HCT116 (cell line): ENCODE results near the gene HSCB. TPM values are rescaled to one million over a fixed set of nuclear protein-coding genes. Genes with fewer than 3 reads are reported as not detected.

ENCODE experiments used
- ATAC-seq: fragments of 200-7000 bp; cut with Tn5 transposase; 2 replicates; pipeline ENCODE4 v1.9.1; 2020; ENCODE audit warnings: mild to moderate bottlenecking, moderate library complexity
- BruUV-seq: library from RNA; stranded (reverse); fragments of 400-500 nt; replicated peaks from 2 replicates; lab custom pipeline; 2021; lab: Mats Ljungman, UMichigan
- CTCF ChIA-PET: fragments of 300-600 bp; sonication (Branson Sonifier 250); formaldehyde crosslinking; loops from one replicate; lab custom pipeline; 2021; ENCODE audit warnings: antibody characterized with exemption; lab: Charles Lee
- POLR2A ChIA-PET: fragments of 300-600, 350-600 bp; sonication (Branson Sonifier 250); formaldehyde crosslinking; loops from one replicate; lab custom pipeline; 2021; ENCODE audit warnings: antibody characterized with exemption; lab: Charles Lee
- RAD21 ChIA-PET, 2 experiments: fragments of 300-600 bp; sonication (Branson Sonifier 250); formaldehyde crosslinking; loops; one replicate each; lab custom pipeline; 2023; ENCODE audit warnings: low total read pairs in 2 of 2; ENCODE audit not compliant: uncharacterized antibody in 2 of 2, unreplicated experiment in 2 of 2, low non-redundant PET in 1 of 2; lab: Charles Lee
- DNase-seq: peaks from one replicate; pipeline ENCODE4 v3.0.0-alpha.2; 2010; ENCODE audit warnings: low read depth, low spot score
- H2AFZ ChIP-seq: fragments of 200-600 bp; shearing (Covaris generic), sonication (generic); 2 replicates; pipeline ENCODE4 v1.6.1; 2017; ENCODE audit warnings: low read depth, mixed run types, mixed read lengths, antibody characterized with exemption, low read length; ENCODE audit not compliant: poor library complexity, severe bottlenecking
- H3K27ac ChIP-seq: 2 replicates; pipeline ENCODE4 v1.5.1; 2012; ENCODE audit warnings: low read depth, low read length
- H3K27me3 ChIP-seq: fragments of 200-600 bp; sonication (generic); 2 replicates; pipeline ENCODE4 v1.6.1; 2016; ENCODE audit warnings: mixed run types, low read length, mixed read lengths; ENCODE audit not compliant: insufficient read depth
- H3K36me3 ChIP-seq, 2 experiments: fragments of 200-500 bp in 1 of 2; fragments of 200-600 bp in 1 of 2; sonication (Bioruptor generic) in 1 of 2; sonication (generic) in 1 of 2; 2 replicates each; pipeline versions ENCODE4 v1.5.1 to v1.6.1; 2014 to 2016; ENCODE audit warnings: low read length in 2 of 2, inconsistent platforms in 1 of 2, mixed read lengths in 1 of 2, mixed run types in 1 of 2; ENCODE audit not compliant: insufficient read depth in 2 of 2, control insufficient read depth in 1 of 2
- H3K4me1 ChIP-seq, 2 experiments: fragments of 200-600 bp in 1 of 2; sonication (generic) in 1 of 2; 2 replicates each; pipeline versions ENCODE4 v1.5.1 to v1.6.1; 2012 to 2017; ENCODE audit warnings: low read length in 2 of 2, inconsistent platforms in 1 of 2, mild to moderate bottlenecking in 1 of 2, mixed read lengths in 1 of 2, mixed run types in 1 of 2, moderate library complexity in 1 of 2; ENCODE audit not compliant: insufficient read depth in 2 of 2, control insufficient read depth in 1 of 2
- H3K4me2 ChIP-seq: fragments of 200-600 bp; sonication (generic); 2 replicates; pipeline ENCODE4 v1.6.1; 2017; ENCODE audit warnings: mixed run types, low read length, mixed read lengths
- H3K4me3 ChIP-seq, 2 experiments: fragments of 200-600 bp in 1 of 2; sonication (generic) in 1 of 2; replicated peaks in 1 of 2; 2 replicates each; pipeline ENCODE4 v1.5.1; 2011 to 2016; ENCODE audit warnings: low read length in 2 of 2, control low read depth in 1 of 2, low read depth in 1 of 2, mild to moderate bottlenecking in 1 of 2, mixed read lengths in 1 of 2, mixed run types in 1 of 2
- H3K79me2 ChIP-seq: fragments of 200-600 bp; sonication (generic); 2 replicates; pipeline ENCODE4 v1.6.1; 2017; ENCODE audit warnings: mild to moderate bottlenecking, mixed run types, low read length, moderate library complexity, mixed read lengths; ENCODE audit not compliant: insufficient read depth
- H3K9ac ChIP-seq: fragments of 200-600 bp; sonication (generic); 2 replicates; pipeline ENCODE4 v1.6.1; 2016; ENCODE audit warnings: low read length, mixed read lengths
- H3K9me2 ChIP-seq: fragments of 200-600 bp; sonication (generic), shearing (Covaris generic); 2 replicates; pipeline ENCODE4 v1.6.1; 2017; ENCODE audit warnings: mixed run types, mild to moderate bottlenecking, moderate library complexity; ENCODE audit not compliant: insufficient read depth
- H3K9me3 ChIP-seq, 2 experiments: fragments of 200-500 bp in 1 of 2; fragments of 200-600 bp in 1 of 2; sonication (Bioruptor generic) in 1 of 2; sonication (generic) in 1 of 2; 2 replicates each; pipeline ENCODE4 v1.6.1; 2014 to 2017; ENCODE audit warnings: low read length in 2 of 2, mixed read lengths in 2 of 2, inconsistent platforms in 1 of 2, low read depth in 1 of 2, mild to moderate bottlenecking in 1 of 2, mixed run types in 1 of 2, moderate library complexity in 1 of 2; ENCODE audit not compliant: control insufficient read depth in 1 of 2, insufficient read depth in 1 of 2
- H4K20me1 ChIP-seq: fragments of 200-600 bp; sonication (generic), shearing (Covaris generic); 2 replicates; pipeline ENCODE4 v1.6.1; 2017; ENCODE audit warnings: mixed run types, mild to moderate bottlenecking, moderate library complexity; ENCODE audit not compliant: insufficient read depth
- CBX3 ChIP-seq: IDR thresholded peaks from 2 replicates; pipeline ENCODE4 v1.6.1; 2012; ENCODE audit warnings: low read depth
- EZH2phosphoT487 ChIP-seq: fragments of 200-600 bp; IDR thresholded peaks from 2 replicates; pipeline ENCODE4 v1.6.1; 2018; ENCODE audit warnings: antibody characterized with exemption, borderline replicate concordance
- JUND ChIP-seq: IDR thresholded peaks from 2 replicates; pipeline ENCODE4 v1.6.1; 2012
- MAX ChIP-seq: IDR thresholded peaks from 2 replicates; pipeline ENCODE4 v1.6.1; 2012
- POLR2AphosphoS5 ChIP-seq: IDR thresholded peaks from 2 replicates; pipeline ENCODE4 v1.6.1; 2011; ENCODE audit warnings: mild to moderate bottlenecking, low read depth, low read length, moderate library complexity
- RAD21 ChIP-seq: IDR thresholded peaks from 2 replicates; pipeline ENCODE4 v1.6.1; 2012; ENCODE audit warnings: low read depth, mild to moderate bottlenecking
- SIN3A ChIP-seq: IDR thresholded peaks from 2 replicates; pipeline ENCODE4 v1.6.1; 2012; ENCODE audit warnings: low read depth
- SRF ChIP-seq: IDR thresholded peaks from 2 replicates; pipeline ENCODE4 v1.6.1; 2012; ENCODE audit warnings: low read depth
- YY1 ChIP-seq: IDR thresholded peaks from 2 replicates; pipeline ENCODE4 v1.6.1; 2011; ENCODE audit warnings: low read length, low read depth, moderate library complexity, mild to moderate bottlenecking; ENCODE audit not compliant: insufficient replicate concordance; ENCODE audit errors: extremely low read depth
- ZNF274 ChIP-seq: fragments of 200-500 bp; sonication (Bioruptor generic); IDR thresholded peaks from 2 replicates; pipeline ENCODE4 v1.6.1; 2014; ENCODE audit warnings: mild to moderate bottlenecking, low read depth, low read length, inconsistent platforms
- intact Hi-C: fragments of 100-400 bp; cut with micrococcal nuclease; formaldehyde crosslinking; loops from 2 replicates; pipeline ENCODE4 v1.10.0; 2022
- total RNA-seq: library from RNA; stranded (reverse); gene quantifications from one replicate; pipeline ENCODE4 v1.2.1, GENCODE V29; 2021; ENCODE audit not compliant: unreplicated experiment

The HSCB gene
- total RNA-seq, 1 experiment from 2014 or later = 14.5 TPM

GRCh38 chr22:28768701-28769393 lies 27.0 kb downstream of the HSCB start:
- RAD21 ChIA-PET = interaction anchor here in 1 of 2 experiments (0.8 kb wide), 1 partner anchor 34 kb away, joined by 5 read pairs; no protein-coding TSS in a partner anchor
- H3K27me3 ChIP-seq = no peaks in the 10 kb centered on the region
- H2AFZ ChIP-seq = no peak overlapping the region
- no peak overlapping the region for H3K4me2 ChIP-seq
- peaks cover 0 to 3% of the 10 kb centered on the region in 2 experiments; a peak in 1 of 4 replicates for H3K9me3 ChIP-seq
- no peak for ATAC-seq
- BruUV-seq = no TSS peak
- intact Hi-C loops = no loop called here
- H3K79me2 ChIP-seq = peaks cover 9% of the 10 kb centered on the region
- TF ChIP-seq SRF = 0 out of 2 replicates have a peak, but pooled peaks have one; percentile 41
- TF ChIP-seq JUND = no peak
- no peak for TF ChIP-seq CBX3
- TF ChIP-seq, all 23 proteins: peak for 1
- no peaks in the 10 kb centered on the region for H4K20me1 ChIP-seq
- no peaks in the 10 kb centered on the region for H3K36me3 ChIP-seq
- no peak overlapping the region for H3K27ac ChIP-seq
- H3K9me2 ChIP-seq = no peaks in the 10 kb centered on the region
- ChIA-PET POLR2A (no interaction called here), CTCF (no interaction called here)
- H3K4me1 ChIP-seq = peaks cover 0 to 9% of the 10 kb centered on the region in 2 experiments; a peak in 3 of 4 replicates
- no peak overlapping the region for H3K4me3 ChIP-seq
- no peak for DNase-seq
- no peak overlapping the region for H3K9ac ChIP-seq

- intact Hi-C loops = no loop called here
- ATAC-seq (no peak), DNase-seq (no peak)
- peaks cover 0 to 3% of the 10 kb centered on the region in 2 experiments; a peak in 1 of 4 replicates for H3K9me3 ChIP-seq
- H4K20me1 ChIP-seq = no peaks in the 10 kb centered on the region
- RAD21 ChIA-PET = no interaction called here
- H3K36me3 ChIP-seq = no peaks in the 10 kb centered on the region; a peak in 1 of 4 replicates
- H2AFZ ChIP-seq = no peak overlapping the region
- H3K4me1 ChIP-seq = peaks cover 0 to 12% of the 10 kb centered on the region in 2 experiments; a peak in 3 of 4 replicates
- POLR2A ChIA-PET = no interaction called here
- H3K4me2 ChIP-seq = no peak overlapping the region
- no peaks in the 10 kb centered on the region for H3K9me2 ChIP-seq
- no peak for TF ChIP-seq YY1
- TF ChIP-seq EZH2phosphoT487 = no peak
- no peak for TF ChIP-seq JUND
- TF ChIP-seq POLR2AphosphoS5 = no peak
- TF ChIP-seq ZNF274 = no peak
- TF ChIP-seq SIN3A = no peak
- no peak for TF ChIP-seq MAX
- no peak for TF ChIP-seq RAD21
- BruUV-seq = no TSS peak
- no peak overlapping the region for H3K27ac ChIP-seq
- no peak overlapping the region for H3K9ac ChIP-seq
- CTCF ChIA-PET = no interaction called here
- peaks cover 16% of the 10 kb centered on the region for H3K79me2 ChIP-seq
- H3K27me3 ChIP-seq = no peaks in the 10 kb centered on the region
- H3K4me3 ChIP-seq = no peak overlapping the region
Measured at GRCh38 chr22:28769394-28770085, 27.7 kb downstream of the HSCB start.
